ENCODE measurements around the gene UBE2M. TPM values are rescaled to one million over a fixed set of nuclear protein-coding genes. Genes with fewer than 3 reads are reported as not detected.

UBE2M gene
- total RNA-seq, 1 experiment from 2014 or later, result 243 TPM

DNA sequence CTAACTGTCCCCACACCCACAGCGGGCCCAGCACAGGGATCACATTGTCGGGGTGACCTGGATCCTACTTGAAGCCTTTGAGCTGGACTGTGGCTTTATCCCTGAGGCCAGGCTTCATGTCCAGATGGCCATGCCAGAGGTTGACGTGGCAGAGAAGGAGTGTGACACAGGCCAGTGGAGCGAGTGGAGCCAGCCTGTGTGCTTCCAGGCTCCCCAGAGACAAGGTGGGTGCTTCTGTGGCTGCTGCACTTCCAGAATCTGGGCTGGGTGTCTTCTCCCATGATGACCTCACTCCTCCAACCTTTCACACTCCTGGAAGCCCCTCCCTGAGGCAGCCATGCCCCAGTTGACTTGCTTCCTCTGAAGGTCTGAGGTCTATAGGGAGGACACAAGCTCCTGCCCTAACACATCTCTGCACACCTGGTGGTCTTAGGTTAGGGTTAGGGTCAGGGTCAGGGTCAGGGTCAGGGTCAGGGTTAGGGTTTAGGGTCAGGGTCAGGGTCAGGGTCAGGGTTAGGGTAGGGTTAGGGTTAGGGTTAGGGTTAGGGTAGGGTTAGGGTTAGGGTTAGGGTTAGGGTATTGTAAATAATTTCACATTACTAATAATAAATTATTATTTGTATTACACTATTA, 27.8 kb upstream of the UBE2M start:
- TF ChIP-seq, protein P1, sequence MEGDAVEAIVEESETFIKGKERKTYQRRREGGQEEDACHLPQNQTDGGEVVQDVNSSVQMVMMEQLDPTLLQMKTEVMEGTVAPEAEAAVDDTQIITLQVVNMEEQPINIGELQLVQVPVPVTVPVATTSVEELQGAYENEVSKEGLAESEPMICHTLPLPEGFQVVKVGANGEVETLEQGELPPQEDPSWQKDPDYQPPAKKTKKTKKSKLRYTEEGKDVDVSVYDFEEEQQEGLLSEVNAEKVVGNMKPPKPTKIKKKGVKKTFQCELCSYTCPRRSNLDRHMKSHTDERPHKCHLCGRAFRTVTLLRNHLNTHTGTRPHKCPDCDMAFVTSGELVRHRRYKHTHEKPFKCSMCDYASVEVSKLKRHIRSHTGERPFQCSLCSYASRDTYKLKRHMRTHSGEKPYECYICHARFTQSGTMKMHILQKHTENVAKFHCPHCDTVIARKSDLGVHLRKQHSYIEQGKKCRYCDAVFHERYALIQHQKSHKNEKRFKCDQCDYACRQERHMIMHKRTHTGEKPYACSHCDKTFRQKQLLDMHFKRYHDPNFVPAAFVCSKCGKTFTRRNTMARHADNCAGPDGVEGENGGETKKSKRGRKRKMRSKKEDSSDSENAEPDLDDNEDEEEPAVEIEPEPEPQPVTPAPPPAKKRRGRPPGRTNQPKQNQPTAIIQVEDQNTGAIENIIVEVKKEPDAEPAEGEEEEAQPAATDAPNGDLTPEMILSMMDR (conservative IDR thresholded peaks at IDR 0.05; ENCODE audit: low read depth, low read length), result no peak
- TF ChIP-seq EZH2 (IDR thresholded peaks at IDR 0.05; ENCODE audit: low read length, unreplicated experiment), result no peak
- no peak for TF ChIP-seq EZH2phosphoT487 (IDR thresholded peaks at IDR 0.05; ENCODE audit: borderline replicate concordance, low read length)
- ChIA-PET CTCF (no interaction called here), POLR2A (ENCODE audit: unreplicated experiment) (no interaction called here)
- H3K79me2 ChIP-seq (ENCODE audit: low read length), result no peaks in the 10 kb centered on the region
- no TSS peak for BruUV-seq (replicated peaks)
- DNase-seq (no peak), ATAC-seq (no peak; the same call in 1 of the 2 replicates)
- H3K9me3 ChIP-seq (ENCODE audit: low read length), result no peaks in the 10 kb centered on the region
- H2AFZ ChIP-seq (ENCODE audit: low read length), result no peak overlapping the region
- no peaks in the 10 kb centered on the region for H3F3A ChIP-seq (ENCODE audit: low read length, unreplicated experiment)
- H3K4me1 ChIP-seq (ENCODE audit: insufficient read depth, low read length), result no peaks in the 10 kb centered on the region; the same call in 1 of the 2 replicates
- H3K4me2 ChIP-seq (ENCODE audit: low read length), result no peak overlapping the region
- no peaks in the 10 kb centered on the region for H4K20me1 ChIP-seq (ENCODE audit: low read length)
- no peak overlapping the region for H3K4me3 ChIP-seq (ENCODE audit: low read length)
- no peak overlapping the region for H3K9ac ChIP-seq (ENCODE audit: low read length)
- intact Hi-C loops (cut with micrococcal nuclease), result no loop called here
- peaks cover under 1% of the 10 kb centered on the region for H3K36me3 ChIP-seq (ENCODE audit: low read depth, low read length)
- H3K27me3 ChIP-seq (ENCODE audit: low read length), result no peaks in the 10 kb centered on the region
- no peak overlapping the region for H3K27ac ChIP-seq (ENCODE audit: low read length)
- H3K9me2 ChIP-seq (replicated peaks; ENCODE audit: low read length), result no peaks in the 10 kb centered on the region

DNA sequence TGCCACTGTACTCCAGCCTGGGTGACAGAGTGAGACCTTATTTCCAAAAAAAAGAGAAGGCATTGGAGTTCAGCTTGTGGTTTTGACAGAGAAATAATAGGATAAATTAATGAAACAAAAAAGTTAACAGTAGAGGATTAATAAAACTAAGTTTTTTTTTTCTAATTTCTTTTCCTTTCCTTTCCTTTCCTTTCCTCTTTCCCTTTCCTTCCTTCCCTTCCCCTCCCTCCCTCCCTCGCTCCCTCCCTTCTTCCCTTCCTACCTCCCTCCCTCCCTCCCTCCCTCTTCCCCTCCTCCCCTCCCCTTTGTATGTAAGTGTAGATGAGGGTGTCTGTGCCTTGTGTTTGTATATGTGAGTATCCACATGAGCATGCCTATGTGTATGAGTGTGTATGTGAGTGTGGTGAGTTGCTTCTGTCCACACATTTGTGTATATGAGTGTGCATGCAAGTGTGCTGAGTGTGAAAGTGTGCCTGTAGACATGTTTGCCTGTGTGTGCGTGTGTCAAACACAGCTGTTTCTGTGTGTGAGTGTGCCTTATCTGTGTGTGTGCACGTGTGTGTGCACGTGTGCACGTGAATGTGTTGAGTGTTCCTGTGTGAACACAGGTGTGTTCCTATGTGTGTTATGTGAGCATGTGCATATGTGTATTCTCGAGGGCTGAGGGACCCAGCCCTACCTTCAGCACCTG, 27.2 kb upstream of the UBE2M start:
- H3K27ac ChIP-seq (ENCODE audit: low read length), result no peak overlapping the region
- POLR2A ChIA-PET (ENCODE audit: unreplicated experiment), result no interaction called here

More for the DNA sequence above, 27.2 kb upstream of the UBE2M start:
- intact Hi-C loops (cut with micrococcal nuclease), result no loop called here
- Histone ChIP-seq H2AFZ (ENCODE audit: low read length) (no peak overlapping the region), H3K9me3 (ENCODE audit: low read length) (no peaks in the 10 kb centered on the region), H3K4me3 (ENCODE audit: low read length) (no peak overlapping the region), H3K79me2 (ENCODE audit: low read length) (no peaks in the 10 kb centered on the region), H3K27me3 (ENCODE audit: low read length) (no peaks in the 10 kb centered on the region), H3F3A (ENCODE audit: low read length, unreplicated experiment) (no peaks in the 10 kb centered on the region), H3K9ac (ENCODE audit: low read length) (no peak overlapping the region), H3K36me3 (ENCODE audit: low read depth, low read length) (peaks cover 2% of the 10 kb centered on the region), H3K4me1 (ENCODE audit: insufficient read depth, low read length) (no peaks in the 10 kb centered on the region; the same call in 1 of the 2 replicates), H4K20me1 (ENCODE audit: low read length) (no peaks in the 10 kb centered on the region), H3K4me2 (ENCODE audit: low read length) (no peak overlapping the region), H3K9me2 (replicated peaks; ENCODE audit: low read length) (no peaks in the 10 kb centered on the region)
- BruUV-seq (replicated peaks), result no TSS peak
- ATAC-seq (no peak), DNase-seq (no peak)
- CTCF ChIA-PET, result no interaction called here
- TF ChIP-seq, protein P1 (conservative IDR thresholded peaks at IDR 0.05; ENCODE audit: low read depth, low read length), result no peak
- no peak for TF ChIP-seq EZH2 (IDR thresholded peaks at IDR 0.05; ENCODE audit: low read length, unreplicated experiment)
- TF ChIP-seq EZH2phosphoT487 (IDR thresholded peaks at IDR 0.05; ENCODE audit: borderline replicate concordance, low read length), result no peak
